ENCODE data around the gene ATP9A.
"Not testable (repeated sequence)": the region's sequence is repeated elsewhere in the genome, so short reads cannot be mapped to it uniquely, and the experiment has no call there.

Gene ATP9A

DNA sequence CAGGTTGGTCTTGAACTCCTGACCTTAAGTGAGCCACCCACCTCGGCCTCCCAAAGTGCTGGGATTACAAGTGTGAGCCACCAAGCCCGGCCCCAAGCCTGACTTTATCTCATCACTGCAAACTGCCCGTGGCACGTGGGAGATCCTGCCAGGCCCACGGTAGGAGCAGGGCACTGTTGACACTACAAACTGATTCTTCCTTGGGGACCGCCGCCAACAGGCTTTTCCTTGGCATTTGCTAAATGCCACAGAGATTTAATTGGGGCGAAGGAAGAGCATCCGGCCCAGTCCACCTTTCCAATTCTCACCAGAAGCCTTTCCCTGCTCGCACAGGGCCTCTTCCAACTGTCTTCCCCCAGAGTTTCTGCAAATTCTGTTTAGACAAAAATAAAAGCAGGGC lies 11.0 kb downstream of the ATP9A start:
- no peak for DNase-seq (ENCODE audit: low spot score)

GRCh38 chr20:51756653-51757052 lies 11.5 kb downstream of the ATP9A start:
- DNase-seq (ENCODE audit: low spot score), result no peak

DNA sequence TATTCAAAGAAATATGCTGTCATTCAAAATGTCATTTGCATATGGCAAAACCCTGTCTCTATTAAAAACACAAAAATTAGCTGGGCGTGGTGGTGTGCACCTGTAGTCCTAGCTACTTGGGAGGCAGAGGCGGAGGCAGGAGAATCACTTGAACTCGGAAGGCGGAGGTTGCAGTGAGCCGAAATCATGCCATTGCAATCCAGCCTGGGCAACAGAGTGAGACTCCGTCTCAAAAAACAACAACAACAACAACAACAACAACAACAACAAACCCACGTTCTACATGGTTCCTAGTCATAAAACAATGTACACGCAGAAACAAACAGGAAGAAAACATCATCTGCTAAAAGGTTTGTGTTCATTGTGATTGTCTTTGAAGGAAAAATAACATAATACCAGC lies 15.0 kb downstream of the ATP9A start:
- not testable (repeated sequence) for DNase-seq (ENCODE audit: low spot score)

- no peak for DNase-seq (ENCODE audit: low spot score)
Measured at GRCh38 chr20:51752343-51752951, 15.7 kb downstream of the ATP9A start.

DNA sequence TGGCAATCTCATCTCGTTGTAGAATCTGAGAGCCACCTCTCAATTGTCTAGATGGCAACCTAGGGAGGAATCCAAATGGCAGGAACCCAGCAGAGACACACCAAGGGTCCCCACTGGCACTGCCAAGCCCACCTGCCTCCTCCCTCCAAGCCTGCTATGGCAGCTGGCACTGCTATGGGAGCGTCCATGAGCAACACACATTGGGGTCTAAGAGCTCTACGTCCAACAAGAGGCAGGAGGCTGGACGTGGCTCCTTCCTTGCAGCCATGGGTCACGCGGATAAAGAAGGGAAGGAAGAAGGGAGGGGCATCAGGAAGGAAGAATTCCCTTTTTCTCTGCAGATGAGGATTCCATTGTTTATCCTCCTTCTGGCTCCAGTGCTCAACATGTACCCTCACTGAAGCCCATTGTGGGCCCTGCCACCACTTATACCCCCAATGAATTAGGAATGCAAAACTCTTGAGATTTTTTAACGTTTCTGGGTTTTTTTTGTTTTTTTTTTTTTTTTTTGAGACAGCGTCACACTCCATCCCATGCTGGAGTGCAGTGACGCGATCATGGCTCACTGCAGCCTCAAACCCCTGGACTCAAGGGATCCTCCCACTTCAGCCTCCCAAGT lies 17.3 kb downstream of the ATP9A start:
- DNase-seq (ENCODE audit: low spot score), result no peak

DNA sequence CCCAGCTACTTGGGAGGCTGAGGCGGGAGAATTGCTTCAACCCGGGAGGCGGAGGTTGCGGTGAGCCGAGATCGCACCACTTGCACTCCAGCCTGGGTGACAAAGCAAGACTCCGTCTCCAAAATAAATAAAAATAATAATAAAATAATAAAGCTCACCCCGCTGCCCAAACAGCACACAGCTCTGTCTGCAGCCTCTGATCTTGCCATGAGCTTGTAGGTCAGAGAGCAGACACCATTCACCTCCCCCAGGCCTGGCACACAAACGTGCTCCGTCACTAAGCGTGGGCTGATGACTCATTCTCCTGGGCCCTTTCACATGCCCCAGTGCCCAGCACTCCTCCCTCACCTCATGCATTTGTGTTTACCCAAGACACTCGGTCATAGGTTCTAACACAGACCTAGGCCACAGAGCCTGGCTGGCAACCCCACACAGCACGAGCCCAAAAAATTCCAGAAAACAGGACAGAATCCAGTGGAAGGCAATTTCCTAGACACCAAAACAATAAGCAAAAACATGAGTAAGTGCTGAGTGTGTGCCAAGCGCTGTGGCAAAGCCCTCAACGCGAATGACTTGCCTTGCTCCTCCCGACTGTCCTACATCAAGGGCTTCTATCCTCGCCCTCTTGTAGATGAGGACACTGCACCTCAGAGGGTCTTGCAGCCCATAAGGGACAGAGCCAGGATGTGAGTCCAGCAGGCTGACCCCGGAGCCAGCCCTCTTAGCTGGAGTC lies 18.0 kb downstream of the ATP9A start:
- no peak for DNase-seq (ENCODE audit: low spot score)

- no peak for DNase-seq (ENCODE audit: low spot score)
Measured at GRCh38 chr20:51749674-51750036, 18.5 kb downstream of the ATP9A start.

GRCh38 chr20:51747182-51747911 lies 20.8 kb downstream of the ATP9A start:
- DNase-seq (ENCODE audit: low spot score), result no peak

DNA sequence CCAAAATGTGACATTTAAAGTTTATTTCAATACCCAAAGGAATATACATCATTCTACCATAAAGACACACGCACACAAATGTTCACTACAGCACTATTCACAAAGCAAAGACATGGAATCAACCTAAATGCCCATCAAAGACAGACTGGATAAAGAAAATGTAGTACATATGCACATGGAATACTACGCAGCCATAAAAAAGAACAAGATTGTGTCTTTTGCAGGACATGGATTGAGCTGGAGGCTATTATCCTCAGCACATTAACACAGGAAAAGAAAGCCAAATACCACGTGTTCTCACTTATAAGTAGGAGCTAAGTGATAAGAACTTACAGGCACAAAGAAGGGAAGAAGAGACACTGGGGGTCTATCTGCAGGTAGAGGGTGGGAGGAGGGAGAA lies 22.4 kb downstream of the ATP9A start:
- no peak for DNase-seq (ENCODE audit: low spot score)

GRCh38 chr20:51740838-51741237 lies 27.4 kb downstream of the ATP9A start:
- DNase-seq (ENCODE audit: low spot score), result no peak

DNA sequence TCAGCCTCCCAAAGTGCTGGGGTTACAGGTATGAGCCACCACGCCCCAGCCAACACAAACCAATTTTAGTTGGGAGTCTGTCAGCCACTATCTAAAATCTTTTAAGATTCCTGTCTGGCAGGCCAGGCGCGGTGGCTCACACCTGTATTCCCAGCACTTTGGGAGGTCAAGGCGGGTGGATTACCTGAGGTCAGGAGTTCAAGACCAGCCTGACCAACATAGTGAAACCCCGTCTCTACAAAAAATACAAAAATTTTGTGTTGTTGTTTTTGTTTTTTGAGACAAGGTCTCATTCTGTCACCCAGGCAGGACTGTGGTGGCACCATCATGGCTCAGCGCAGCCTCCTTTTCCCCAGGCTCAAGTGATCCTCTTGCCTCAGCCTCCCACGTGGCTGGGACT lies 27.9 kb downstream of the ATP9A start:
- not testable (repeated sequence) for DNase-seq (ENCODE audit: low spot score)

DNA sequence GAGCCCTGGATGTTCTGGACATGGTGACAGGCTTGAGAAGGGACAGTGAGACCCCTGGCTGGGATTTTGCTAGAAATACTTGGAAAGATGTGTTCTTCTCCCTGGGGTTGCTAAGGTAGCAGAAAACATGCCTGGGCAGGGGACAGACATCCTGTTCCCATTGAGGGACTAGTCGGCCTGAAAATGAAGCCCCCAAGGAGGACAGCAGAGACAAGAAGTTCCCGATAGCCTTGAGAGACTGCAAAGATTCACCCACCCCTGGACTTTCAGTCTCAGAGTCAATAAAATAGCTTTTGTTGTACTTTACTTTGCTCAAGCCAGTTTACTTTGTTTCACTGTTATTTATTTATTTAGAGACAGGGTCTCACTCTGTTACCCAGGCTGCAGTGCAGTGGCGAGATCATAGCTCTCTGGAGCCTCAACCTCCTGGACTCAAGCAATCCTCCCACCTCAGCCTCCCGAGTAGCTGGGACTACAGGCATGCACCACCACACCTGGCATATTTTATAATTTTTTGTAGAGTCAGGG lies 28.4 kb downstream of the ATP9A start:
- DNase-seq (ENCODE audit: low spot score), result no peak

GRCh38 chr20:51738877-51739447 lies 29.2 kb downstream of the ATP9A start:
- DNase-seq (ENCODE audit: low spot score), result no peak

DNA sequence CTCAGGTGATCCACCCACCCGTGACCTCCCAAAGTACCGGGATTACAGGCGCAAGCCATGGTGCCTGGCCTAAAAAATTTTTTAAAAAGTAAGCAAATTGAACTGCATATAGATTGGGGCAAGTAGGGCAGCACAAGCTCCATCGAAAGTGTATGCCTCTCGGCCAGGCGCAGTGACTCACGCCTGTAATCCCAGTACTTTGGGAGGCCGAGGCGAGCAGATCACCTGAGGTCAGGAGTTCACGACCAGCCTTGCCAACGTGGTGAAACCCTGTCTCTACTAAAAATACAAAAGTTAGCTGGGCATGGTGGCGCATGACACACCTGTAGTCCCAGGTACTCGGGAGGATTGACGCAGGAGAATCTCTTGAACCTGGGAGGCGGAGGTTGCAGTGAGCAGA lies 29.9 kb downstream of the ATP9A start:
- DNase-seq (ENCODE audit: low spot score), result not testable (repeated sequence)

- no peak for DNase-seq (ENCODE audit: low spot score)
Measured at GRCh38 chr20:51736947-51737346, 31.2 kb downstream of the ATP9A start.

DNA sequence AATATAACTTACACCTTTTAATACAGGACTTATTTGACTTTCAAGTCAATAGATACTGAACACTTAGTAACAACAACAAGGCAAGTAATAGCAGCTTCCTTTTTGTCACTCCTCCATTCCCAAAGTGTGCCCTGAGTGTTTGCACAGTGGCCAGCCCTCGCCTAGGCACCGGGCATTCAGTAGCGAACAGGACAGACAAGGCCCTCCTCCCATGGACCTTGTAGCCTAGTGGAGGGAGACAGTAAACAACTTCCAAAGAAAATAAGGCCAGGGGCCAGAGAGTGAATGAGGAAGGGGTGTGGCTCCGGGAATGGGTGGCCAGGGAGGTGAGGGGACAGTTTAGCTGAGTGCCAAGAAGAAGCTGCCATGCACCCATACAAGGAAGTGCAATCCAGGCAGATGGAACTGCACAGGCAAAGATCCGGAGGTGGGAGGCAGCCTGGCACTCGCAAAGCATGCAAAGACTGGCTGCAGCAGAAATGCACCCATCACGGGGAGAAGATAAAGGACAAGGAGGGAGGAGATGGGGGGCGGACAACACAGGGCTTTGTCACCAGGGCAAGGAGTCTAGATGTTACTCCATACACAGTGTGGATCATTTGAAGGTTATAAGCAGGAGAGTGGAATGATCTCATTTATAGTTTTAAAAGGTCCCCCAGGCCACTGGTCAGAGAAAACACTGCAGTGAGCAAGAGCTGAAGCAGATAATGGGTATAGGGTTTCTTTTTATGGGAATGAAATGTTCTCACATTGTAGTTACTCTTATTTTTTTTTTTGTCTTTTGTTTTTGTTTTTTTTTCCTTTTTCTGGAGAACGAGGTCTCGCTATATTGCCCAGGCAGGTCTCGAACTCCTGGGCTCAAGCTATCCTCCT lies 32.2 kb downstream of the ATP9A start:
- DNase-seq (ENCODE audit: low spot score), result no peak

DNA sequence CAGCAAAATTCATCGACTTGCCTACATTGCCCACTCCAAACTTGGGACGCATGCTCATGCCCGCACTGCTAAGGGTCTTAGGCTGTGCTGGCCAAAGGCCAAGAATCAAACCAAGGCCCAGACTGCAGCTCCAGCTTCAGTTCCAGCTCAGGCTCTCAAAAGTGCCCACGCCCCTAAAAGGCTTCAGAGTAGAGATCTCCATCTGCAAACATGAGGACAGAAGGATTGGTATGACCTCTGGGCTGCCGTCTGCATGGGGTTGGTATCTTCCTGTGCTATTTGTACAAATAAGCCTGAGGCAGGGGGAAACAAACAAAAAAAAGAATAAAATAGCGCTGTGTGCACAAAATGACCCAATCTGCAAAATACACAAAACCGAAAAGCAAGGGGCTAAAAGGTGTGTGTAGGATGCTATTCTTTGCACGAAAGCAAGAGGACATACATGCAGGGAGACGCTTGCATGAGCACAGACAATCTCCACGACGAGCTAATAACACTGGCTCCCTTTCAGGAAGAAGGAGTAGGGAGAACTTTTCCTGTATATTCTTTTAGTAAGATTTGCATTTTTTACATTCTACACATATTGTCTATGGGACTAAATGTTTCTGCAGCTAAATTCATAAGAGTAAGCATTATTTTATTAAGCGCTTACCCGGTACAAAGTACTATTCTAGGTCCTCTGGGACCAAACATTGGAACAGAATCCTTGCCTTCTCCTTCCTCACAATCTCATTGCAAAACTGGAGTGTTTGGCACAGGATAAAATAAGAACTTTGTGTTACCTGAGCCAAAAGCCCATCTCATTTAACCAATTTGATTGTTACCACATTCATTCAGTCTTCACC lies 33.1 kb downstream of the ATP9A start:
- no peak for DNase-seq (ENCODE audit: low spot score)

DNA sequence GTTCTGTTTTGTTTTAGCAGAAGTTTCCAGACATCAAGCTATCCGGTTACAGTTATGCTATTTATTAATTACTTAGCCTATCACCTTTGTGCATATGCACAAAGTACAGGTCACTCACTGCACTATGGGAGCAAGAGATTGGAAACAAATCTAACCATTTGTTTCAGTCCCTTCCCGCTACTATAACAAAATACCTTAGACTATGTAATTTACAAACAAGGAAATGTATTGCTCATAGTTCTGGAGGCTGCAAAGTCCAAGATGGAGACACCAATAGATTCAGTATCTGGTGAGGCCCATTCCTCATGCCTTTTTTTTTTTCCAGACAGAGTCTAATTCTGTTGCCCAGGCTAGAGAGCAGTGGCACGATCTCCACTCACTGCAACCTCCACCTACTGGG lies 35.1 kb downstream of the ATP9A start:
- no peak for DNase-seq (ENCODE audit: low spot score)

- no peak for DNase-seq (ENCODE audit: low spot score)
Measured at GRCh38 chr20:51732096-51732791, 35.9 kb downstream of the ATP9A start.

All from SK-N-DZ (cell line).